Measurements from ENCODE around the gene ANKRD34B.

The ANKRD34B gene

DNA sequence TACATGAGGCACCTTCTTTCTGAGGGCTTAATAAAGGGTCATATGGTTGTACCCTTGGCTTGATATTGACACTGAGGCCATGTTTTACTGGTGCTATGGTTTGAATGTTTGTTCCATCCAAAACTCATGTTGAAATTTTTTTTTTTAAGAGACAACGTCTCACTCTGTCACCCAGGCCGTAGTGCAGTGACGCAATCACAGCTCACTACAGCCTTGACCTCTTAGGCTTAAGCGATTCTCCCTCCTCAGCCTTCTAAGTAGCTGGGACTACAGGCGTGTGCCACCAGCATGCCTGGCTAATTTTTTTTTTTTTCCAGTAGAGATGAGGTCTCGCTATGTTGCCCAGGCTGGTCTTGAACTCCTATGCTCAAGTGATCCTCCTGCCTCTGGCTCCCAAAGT is 61.2 kb downstream of the ANKRD34B start:
- no peak overlapping the region for H3K4me3 ChIP-seq (ENCODE audit: low read depth, low read length)
- TF ChIP-seq, protein P1, sequence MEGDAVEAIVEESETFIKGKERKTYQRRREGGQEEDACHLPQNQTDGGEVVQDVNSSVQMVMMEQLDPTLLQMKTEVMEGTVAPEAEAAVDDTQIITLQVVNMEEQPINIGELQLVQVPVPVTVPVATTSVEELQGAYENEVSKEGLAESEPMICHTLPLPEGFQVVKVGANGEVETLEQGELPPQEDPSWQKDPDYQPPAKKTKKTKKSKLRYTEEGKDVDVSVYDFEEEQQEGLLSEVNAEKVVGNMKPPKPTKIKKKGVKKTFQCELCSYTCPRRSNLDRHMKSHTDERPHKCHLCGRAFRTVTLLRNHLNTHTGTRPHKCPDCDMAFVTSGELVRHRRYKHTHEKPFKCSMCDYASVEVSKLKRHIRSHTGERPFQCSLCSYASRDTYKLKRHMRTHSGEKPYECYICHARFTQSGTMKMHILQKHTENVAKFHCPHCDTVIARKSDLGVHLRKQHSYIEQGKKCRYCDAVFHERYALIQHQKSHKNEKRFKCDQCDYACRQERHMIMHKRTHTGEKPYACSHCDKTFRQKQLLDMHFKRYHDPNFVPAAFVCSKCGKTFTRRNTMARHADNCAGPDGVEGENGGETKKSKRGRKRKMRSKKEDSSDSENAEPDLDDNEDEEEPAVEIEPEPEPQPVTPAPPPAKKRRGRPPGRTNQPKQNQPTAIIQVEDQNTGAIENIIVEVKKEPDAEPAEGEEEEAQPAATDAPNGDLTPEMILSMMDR (IDR thresholded peaks at IDR 0.05; ENCODE audit: control insufficient read depth, extremely low read depth, insufficient read depth): no peak
- no peak for DNase-seq (ENCODE audit: low read depth)

DNA sequence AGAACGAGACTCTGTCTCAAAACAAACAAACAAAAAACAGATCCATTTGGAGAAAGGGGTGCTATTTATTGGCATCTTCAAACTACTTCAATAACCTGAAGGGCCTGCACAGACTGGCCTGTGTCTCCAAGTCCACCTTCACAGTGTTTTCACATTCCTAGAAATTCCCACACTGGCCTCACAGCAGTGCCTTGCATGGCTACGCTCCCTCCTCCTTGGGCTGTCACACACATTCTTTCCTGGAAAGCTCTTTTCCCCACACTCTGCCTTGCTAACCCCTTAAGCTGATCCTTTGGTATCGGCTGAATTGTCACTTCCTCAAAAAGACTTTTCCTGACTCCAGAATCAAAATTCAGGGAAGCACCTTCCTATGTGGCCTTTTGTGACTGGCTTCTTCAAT is 62.4 kb downstream of the ANKRD34B start:
- TF ChIP-seq, protein P1 (IDR thresholded peaks at IDR 0.05; ENCODE audit: control insufficient read depth, extremely low read depth, insufficient read depth): no peak
- H3K4me3 ChIP-seq (ENCODE audit: low read depth, low read length): no peak overlapping the region

More for the DNA sequence above, 62.4 kb downstream of the ANKRD34B start:
- DNase-seq (ENCODE audit: low read depth): no peak

All from LNCaP clone FGC (cell line).